ENCODE measurements around the gene HPGD.

The HPGD gene

DNA sequence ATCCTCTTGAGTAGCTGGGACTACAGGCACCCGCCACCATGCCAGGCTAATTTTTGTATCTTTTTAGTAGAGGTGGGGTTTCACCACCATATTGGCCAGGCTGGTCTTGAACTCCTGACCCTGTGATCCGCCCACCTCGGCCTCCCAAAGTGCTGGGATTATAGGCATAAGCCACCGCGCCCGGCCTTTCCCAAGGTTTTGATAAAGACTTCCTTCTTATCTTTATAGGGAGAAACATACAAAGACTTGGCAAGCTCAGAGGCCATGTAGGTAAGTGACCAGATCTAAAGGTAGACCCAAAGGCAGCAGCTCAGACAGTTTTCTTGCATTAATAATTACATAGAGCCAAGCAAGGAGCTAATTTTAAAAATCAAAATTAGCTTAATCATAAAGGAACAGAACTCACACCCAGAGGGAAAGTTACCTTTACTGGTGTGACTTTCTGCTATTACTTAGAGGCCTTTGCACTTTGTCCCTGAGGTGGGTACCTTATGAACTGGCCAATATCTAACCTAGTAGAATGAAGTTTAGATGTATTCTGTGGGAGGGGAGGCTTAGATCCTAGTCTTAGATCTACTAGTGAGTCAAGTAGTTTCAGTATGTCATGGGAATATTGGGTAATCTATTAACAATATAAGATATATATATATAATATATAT lies 67.3 kb downstream of the HPGD start:
- TF ChIP-seq, protein P1, sequence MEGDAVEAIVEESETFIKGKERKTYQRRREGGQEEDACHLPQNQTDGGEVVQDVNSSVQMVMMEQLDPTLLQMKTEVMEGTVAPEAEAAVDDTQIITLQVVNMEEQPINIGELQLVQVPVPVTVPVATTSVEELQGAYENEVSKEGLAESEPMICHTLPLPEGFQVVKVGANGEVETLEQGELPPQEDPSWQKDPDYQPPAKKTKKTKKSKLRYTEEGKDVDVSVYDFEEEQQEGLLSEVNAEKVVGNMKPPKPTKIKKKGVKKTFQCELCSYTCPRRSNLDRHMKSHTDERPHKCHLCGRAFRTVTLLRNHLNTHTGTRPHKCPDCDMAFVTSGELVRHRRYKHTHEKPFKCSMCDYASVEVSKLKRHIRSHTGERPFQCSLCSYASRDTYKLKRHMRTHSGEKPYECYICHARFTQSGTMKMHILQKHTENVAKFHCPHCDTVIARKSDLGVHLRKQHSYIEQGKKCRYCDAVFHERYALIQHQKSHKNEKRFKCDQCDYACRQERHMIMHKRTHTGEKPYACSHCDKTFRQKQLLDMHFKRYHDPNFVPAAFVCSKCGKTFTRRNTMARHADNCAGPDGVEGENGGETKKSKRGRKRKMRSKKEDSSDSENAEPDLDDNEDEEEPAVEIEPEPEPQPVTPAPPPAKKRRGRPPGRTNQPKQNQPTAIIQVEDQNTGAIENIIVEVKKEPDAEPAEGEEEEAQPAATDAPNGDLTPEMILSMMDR (IDR thresholded peaks at IDR 0.05; ENCODE audit: extremely low read depth, missing control alignments), result no peak
- no peak for DNase-seq (ENCODE audit: low spot score)

DNA sequence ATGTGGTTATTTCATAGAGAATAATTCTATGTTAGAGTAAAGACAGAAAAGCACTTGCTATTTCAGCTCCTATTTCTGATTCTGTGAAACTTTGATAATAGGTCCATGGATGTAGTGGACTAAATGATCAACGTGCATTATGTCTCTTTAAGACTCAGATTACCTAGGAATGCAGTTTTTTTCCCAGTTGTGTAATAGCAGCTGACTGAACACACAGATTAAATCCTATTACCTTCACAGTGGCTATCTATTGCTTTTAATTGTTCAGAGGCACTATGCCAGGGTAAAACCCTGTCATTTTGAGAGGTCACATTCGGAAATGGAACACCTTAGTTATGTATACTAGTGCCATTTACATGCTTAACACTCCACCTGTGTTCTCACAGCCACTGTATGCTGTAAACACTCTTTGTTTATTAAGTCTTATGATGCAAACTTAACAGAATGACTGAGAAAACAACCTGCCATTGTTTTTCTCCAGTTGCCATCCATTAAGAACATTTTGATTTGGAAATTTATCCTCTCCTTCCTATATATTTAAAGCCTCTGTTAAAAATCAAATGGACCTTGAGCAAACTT lies 70.5 kb downstream of the HPGD start:
- TF ChIP-seq, protein P1 (IDR thresholded peaks at IDR 0.05; ENCODE audit: extremely low read depth, missing control alignments), result no peak
- no peak for DNase-seq (ENCODE audit: low spot score)

DNA sequence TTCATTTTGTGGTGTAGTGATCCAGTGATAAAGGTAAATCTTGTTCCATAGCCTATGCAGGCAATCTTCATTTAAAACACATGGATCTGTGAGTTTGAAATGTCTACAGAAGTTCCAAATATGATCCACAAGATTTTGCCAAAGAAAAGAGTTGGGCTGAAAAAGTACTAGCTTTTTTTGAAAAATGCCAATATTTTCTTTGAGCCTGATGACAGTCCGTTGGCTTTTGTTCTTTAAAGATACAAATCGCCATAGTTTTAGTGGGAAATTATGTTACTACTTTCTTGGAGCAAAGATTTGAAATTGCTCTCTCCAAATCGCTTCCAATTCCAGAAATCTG lies 71.5 kb downstream of the HPGD start:
- no peak for DNase-seq (ENCODE audit: low spot score)
- TF ChIP-seq, protein P1 (IDR thresholded peaks at IDR 0.05; ENCODE audit: extremely low read depth, missing control alignments), result no peak

DNA sequence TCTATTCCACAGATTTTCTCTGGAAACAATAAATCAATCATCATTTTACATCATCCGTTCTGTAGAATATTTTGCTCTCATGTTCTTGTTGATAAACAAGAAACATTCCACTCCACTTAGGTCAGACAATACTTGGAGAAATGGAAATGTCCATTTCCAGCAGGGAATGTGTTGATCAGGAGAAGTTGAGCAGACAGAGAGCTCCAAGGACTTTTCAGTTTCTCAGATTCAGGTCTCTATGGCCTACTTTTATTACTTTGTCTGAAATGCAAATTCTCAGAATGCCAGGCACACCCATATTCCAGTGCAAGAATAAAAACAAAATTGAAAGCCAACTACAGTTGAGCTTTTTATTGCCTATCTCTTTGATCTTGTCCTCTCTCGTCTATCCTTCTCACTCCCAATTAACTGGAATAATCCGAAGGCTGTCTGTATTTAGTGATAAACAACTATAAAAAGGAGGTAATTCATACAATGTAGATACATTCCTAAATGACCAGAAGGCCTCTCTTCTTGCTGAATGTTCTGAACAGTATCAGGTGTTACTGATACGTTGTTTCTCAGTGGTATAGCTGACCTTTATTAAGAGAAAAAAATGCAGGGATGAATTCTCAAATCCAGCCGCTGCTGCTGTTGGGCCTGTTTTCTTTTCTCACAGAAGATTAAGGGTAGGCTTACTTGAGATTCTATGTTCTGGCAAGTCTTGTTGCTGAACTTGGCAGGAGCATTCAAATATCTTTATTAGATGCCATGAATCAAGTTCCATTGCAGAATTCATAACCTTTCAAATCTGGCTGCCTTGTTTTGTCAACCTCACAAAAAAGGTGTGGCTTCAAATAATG lies 72.1 kb downstream of the HPGD start:
- TF ChIP-seq, protein P1 (IDR thresholded peaks at IDR 0.05; ENCODE audit: extremely low read depth, missing control alignments), result no peak
- no peak for DNase-seq (ENCODE audit: low spot score)

DNA sequence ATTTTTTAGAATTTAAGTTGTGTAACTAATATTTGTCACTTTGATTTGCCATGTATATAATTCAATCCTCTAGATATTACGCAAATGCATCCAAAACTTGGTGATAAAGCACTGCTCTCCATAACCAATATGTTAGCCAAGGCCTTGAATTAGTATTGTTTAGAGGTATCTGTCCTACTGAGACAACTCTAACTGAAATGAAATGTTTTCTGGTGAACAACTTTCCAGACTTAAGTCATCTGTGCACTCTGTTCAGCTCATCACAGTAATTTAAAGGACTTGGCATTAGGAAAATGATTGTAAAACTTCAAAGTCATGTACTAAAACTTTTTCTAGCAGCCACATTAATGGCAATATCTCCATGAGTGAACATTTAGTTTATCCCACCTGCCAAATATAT lies 73.1 kb downstream of the HPGD start:
- TF ChIP-seq, protein P1 (IDR thresholded peaks at IDR 0.05; ENCODE audit: extremely low read depth, missing control alignments), result no peak
- no peak for DNase-seq (ENCODE audit: low spot score)

DNA sequence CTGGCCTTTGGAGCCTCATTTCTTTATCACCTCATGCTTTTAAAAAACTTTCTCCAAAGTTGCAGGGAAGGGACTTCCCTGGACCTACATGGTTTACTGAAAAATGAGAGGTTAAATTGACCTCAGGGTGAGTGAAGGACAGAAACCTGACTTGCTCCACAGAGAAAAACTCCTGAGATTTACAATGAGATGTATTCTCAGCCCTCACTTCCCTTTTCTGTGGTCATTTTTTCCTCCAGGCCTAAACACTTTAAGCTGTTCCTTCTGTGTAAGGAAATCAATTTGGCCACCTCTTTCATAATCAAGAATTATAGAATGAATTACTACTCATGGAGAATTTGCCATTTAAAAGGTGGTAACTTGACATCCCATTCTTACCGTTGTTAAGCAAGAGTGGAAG lies 77.9 kb downstream of the HPGD start:
- DNase-seq (ENCODE audit: low spot score), result no peak
- TF ChIP-seq, protein P1 (IDR thresholded peaks at IDR 0.05; ENCODE audit: extremely low read depth, missing control alignments), result no peak
